ENCODE results near the gene ASPG.

ASPG gene

DNA sequence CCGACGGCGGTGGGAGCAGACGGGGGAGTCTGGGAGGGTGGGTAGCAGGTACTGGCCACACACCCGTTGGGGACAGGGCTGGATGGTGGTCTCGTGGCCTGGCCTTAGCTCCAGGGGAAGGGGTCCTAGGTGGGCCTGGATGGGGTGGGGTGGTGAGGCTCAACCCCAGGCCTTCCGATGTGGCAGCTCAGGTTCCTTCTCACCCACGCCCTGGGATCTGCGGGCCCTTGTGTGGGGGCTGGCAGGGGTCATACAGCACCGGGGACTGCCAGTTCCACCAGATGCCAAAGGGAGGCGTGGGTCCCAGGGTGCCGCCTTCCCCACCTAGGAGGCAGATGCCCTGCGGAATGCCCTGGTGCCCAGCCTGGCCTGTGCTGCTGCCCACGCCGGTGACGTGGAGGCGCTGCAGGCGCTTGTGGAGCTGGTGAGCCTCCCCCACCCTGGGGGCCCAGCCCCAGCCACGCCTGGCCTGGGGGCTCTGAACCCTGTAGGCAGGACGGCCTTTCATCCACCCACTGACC, 21.0 kb downstream of the ASPG start:
- no peak for FAIRE-seq

DNA sequence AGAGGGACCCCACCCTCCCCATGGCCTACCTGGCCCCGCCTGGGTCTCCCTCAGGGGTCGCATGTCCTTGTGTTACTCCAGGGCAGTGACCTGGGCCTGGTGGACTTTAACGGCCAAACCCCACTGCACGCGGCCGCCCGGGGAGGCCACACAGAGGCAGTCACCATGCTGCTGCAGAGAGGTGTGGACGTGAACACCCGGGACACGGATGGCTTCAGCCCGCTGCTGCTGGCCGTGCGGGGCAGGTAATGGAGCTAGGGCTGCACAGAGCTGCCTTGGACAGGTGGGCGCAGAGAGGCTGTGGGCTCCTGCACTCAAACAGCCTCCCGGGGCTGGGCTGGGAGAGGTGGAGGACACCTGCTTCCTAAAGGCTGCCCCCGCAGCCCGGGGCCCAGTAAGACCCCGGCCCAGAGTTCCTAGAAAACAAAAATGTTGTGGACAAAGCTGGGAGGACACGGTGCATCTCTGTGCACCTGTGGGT, 21.6 kb downstream of the ASPG start:
- FAIRE-seq, result no peak

DNA sequence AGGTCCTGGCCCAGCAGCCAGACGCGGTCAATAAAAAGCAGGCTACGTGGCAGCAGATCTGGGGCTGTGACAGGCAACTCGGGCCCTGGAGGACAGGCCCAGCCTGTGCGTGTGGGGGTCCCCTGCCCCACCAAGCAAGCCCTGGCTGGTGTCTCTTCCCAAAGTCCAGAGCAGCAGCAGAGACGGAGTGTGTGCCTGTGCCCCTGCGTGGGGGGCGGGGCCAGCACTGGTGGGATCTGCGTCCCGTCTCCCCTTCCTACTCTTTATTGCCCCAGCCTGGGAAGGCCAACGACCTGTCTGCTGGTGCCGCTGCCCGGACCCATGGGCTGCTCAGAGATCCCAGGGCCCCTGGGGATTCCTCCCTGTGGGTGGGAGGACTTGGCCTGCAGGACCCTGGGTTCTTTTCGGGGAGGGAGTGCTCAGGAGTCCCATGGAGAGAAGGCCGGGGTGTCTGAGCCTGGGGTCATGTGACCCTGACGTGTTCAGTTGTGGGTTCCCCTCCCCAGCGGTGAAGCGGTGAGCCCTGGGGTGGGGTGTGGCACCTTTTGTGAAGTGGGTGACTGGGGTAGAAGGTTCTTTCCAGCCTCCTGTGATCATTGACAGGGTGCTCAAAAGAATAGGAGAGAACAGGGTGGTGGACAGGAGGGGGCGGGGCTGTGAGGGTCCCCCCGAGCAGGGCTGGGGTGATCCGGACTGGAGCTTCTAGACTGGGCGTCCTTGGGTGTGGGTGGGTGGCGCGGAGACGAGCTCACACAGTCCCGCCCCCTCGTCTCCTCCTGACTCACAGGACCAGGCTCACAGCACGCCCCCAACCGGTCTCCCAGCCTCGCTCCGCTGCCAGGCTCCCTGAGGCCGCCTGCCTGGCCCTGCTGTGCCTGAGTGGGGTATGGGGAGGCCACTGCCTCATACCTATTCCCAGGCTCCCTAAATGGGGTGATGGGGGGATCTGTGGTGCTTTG, 22.4 kb downstream of the ASPG start:
- FAIRE-seq, result no peak

DNA sequence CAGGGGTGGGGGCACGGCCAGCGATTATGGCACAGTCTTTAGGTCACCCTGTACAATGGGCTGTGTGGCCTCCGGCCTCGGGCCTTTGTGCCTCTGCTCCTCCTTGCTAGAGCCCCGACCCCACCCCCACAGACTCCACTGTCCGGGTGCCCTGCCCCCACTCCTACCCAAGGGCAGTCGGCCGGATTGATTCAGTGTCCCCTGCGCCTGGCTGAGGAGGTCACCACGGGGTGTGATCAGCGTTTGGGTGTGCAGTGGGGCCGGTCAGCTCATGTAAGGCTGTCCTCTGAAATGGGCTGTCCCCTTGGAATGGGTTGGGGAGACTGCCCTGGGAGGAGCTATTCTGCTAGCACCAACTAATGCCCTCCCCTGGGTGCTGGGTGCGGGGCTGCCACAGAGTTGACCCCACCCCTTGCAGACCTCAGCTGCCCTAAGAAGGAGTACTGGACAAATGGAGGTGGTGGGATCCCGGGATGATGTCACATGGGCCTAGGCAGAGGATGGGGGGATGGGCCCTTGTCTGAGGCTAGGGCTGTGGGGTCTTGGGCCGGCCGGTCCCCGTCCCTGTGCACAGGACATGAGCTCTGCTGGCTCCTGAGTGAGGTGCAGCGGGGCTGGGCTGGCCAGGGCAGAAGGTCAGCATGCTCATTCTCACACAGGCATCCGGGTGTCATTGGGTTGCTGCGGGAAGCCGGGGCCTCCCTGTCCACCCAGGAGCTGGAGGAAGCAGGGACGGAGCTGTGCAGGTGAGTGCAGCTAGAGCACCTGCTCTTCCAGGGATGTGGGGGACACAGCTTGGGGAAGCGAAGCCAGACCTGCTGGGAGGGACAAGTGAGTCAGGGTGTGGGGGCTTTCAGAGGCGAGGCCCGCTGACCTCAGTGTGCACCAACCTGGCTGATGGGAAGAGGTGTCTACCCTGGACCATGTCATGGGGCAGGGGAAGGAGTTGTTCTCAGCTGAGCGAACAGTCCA, 23.4 kb downstream of the ASPG start:
- no peak for FAIRE-seq

DNA sequence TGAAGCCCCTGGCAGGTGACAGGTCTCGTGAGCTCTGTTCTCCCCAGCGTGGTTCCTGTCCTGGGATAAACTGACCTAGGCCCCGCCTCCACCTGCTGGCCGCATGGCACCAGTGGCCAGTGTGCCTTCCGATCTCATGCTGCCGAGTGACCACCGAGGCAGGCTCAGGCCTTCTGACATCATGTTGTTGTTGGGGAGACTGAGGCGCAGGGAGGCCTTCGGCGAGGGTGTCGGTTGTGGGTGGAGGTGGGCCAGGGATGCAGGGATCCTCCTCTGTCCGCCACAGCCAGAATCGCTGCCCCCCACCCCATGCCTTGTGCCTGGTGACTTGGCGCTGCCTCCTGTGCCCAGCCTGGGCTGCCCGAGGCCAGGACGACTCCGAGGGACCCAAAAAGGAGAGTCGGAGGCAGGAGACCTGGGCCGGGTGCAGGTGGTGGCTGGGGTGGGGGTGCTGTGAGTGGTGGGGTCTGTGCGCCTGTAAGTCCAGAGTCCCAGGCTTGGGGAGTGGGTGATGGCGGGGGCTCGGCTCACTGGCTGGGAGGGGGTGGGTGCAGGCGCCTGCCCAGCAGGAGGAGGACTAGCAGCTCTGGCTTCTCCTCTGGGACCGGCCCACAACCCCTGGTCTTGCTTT, 24.3 kb downstream of the ASPG start:
- FAIRE-seq, result no peak

DNA sequence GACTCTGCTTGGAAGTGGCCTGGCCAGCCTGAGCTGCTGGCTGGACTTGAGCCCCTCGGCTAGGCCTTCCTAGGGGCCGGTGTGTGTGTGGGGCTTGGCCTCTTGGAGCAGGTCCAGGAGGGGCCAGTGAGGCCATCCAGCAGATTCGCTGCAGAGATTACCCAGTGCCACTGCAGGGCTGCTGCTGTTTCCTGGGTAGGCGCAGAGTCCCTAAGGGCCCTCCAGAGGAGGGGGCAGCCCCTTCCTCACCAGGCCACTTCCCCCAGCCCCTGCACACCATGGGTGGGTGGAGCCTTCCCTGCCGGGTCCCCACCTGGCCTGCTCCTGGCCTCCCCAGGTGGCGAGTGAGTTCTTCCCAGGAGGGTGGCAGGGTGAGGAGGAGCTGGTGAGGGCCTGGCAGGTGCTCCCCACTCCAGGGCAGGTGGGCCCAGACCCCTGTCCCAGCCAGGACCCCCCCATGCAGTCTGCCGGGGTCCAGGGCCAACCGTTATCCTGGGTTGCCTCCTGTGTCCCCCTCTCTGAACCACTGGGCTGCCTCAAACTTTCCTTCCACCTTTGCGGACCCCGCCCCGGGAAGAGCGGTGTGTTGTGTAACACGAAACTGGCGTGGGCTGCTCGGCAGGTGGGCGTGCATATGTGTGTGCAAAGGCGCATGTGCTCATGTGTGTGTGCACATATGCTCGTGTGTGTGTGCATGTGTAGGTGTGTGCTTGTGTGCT, 25.1 kb downstream of the ASPG start:
- no peak for FAIRE-seq

DNA sequence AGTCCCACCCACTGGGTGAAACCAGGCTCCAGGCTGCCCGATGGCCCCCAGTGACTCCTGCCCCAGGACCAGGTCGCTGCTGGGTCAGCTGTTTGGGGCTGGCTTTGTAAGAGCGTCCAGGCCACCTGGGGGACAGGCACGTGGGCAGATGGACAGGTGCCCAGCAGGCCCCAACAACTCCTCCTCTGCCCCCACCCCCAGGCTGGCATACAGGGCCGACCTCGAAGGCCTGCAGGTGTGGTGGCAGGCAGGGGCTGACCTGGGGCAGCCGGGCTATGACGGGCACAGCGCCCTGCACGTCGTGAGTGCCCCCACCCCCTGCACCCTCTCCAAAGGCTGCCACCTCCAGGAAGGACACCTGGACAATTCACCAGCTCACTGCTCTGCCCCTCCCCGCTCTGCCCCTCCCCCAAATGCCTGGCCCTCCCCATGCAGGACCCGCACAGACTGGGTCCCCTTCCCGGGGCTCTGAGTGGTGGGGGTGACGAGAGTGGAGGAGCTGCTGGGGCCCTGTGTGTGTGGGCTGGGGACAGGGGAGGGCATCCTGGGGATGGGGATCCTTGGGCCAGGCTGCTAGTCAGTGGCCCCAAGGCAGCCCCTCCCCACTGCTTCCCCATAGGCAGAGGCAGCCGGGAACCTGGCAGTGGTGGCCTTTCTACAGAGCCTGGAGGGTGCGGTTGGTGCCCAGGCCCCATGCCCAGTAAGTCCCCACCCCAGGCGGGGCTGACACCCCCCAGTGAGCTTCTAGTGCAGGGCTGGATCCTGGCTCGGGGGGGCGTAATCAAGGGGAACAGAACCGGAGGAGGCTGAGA, 26.0 kb downstream of the ASPG start:
- FAIRE-seq, result no peak

DNA sequence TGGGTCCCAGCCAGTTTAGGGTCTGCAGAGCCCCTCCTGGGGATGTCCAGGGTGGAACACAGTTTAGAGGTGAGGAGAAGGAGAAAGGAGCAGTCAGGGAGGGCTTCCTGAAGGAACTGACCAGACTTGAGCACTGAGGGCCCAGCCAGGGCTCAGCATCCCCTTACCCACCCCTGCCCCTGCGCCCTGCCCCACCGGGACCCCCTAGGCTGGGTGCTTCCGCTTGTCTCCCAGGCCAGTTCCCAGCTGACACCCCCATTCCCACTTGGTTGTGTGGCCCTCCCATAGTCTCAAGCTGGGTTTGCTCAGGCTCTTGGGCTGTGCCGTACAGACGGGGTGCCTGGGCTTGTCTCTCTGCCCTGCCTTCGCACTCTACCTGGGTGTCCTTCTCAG, 26.6 kb downstream of the ASPG start:
- FAIRE-seq, result no peak

DNA sequence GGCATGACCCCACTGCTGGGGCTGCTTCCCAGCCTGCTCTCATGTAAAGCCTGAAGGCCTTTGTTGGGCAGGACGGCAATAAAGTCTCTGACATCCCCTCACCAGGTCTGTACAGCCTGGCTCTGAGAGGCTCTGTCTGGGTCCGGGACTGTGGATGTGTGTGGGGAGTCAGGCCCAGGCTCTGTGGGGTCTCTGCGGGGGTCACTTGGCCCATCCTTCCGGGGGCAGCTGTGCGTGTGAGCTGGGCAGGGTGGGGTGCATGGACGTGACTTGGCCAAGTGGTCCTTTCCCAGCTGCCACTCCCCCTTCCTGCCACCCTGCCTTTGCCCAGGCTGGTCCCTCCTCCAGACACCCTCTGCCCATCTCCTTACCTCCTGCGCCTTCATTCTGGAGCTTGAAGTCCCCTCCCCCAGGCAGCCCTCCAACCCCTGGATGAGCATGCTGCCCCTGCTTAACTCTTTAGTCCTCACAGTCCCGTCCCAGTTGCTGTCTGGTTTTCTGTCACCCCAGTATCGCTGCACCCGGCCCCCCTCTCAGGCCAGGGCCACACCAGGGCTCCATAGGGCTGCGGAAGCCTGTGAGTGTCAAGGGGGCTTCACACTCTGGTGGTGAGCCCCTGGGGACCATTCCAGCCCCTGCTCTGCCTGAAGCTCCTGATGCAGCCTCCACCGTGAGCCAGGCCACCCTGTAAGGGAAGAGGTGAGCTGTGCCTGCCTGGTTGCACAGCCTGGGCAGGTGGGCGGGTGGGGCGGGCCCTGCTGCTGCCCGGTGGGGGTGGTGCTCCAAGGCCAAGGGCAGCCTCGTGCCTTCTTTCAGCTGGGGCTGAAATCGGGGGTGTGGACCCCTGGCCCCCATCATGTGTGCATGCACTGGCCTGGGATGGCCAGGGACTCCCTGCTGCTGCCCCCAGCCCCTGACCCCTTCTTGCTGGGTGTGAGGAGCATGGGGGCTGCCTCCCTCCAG, 27.4 kb downstream of the ASPG start:
- FAIRE-seq, result no peak

DNA sequence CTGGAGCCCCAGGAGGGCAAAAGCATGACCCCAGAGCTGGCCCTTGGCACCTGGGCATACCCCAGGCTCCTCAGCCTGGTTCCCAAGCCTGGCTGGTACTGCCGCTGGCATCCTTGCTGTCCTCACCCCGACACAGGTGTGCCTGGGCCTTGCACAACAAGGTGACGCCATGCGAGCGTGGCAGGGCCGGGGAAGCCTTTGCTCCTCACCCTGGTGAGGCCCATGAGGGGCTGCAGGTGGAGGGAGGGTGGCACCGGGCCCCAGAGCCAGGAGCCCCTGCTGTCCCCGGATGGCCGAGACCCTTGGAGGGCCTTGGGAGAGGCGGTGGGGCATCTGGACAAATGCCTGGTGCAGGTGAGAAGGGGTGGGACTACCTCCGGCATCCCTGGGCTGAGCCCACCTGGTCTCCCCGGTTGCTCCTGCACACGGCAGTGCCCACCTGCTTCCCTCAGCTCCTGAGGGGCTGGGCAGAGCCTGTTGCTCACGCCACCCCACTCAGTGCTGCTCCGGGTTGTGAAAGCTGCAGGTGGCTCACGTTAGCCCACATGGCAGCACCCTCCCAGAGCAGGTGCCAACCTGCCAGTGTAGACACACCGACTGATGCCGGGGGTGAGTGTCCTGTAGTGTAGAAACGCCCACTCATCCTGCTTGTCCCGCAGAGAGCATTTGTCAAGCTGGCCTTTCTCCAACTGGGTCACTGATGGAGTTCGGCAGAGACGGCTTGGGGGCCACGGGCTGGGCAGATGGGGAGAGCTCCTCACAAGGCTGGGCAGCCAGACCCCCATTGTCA, 28.3 kb downstream of the ASPG start:
- FAIRE-seq, result no peak

DNA sequence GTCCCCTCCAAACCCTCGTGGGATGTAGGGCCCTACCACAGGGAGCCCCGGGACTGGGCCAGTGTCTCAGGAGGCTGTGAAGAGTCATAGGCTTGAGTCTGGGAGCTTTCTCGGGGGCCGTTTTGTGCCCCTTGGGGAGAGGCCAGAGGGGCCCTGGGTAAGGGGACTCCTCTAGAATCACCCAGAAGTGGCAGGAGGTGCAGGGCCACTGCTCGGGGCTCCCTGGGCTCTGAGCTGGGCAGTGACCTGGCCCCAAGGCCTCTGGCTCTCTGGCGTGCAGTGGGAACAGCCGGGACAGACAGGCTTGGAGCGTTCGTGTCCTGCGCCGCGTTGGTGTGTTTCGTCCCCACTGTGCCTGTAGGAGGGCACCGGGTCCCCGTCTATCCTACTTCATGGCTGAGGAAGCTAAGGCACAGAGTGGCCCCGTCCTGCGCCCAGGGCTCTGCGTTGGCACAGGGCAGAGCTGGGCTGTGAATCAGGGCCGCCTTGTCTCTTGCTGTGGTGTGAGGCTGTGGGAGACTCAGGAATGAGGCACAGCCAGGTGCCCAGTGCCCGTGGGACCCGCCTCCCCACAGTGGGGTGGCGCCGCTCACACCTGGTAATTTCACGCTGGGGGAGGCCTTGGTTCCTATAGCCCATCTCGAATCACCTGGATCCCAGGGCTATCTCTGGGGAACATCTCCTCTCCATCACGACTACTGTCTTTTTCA, 29.1 kb downstream of the ASPG start:
- FAIRE-seq, result no peak

DNA sequence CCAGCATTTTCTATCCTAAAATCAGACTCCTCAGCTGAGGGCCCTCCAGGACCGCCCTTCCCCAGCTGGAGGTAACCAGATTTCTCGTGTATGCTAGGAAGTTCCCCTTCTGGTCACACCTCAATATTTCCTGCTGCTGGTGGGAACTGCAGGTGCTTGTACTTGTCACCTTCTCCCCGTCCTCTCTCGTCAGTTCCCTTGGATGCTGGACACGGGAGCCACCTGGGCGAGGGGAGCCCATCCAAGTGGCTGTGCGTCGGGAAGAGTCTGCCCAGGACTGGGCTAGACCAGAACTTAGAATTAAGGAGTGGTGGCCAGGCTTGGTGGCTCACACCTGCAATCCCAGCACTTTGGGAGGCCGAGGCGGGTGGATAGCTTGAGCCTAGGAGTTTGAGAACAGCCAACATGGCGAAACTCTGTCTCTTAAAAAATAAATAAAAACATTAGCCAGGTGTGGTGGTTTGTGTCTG, 29.7 kb downstream of the ASPG start:
- FAIRE-seq, result no peak

DNA sequence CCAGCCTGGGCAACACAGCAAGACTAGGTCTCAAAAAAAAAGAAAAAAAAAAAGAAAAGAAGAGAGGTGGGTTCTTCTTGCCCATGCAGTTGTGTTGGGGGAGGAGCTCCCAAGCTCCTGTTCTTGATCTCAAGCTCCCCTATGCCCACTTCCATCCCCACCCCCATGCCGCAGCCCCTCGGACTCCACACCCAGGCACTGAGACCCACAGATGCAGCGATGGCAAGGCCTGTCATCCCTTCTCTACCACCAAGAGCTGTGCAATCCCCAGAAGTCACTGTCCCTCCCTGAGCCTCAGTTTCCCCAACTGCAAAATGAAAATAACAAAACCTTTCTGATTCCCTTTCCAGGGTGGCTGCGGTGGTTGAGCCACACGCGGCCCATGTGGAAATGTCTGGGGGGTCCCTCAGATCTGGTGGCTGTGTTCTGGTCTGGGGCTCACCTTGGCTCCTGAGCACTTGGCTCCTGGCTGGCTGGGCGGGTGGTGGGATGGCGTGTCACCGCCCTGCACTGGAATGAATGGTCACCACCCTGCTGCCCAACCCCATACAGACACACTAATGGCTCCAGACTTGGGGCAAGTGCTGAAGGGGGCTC, 30.3 kb downstream of the ASPG start:
- FAIRE-seq, result no peak

DNA sequence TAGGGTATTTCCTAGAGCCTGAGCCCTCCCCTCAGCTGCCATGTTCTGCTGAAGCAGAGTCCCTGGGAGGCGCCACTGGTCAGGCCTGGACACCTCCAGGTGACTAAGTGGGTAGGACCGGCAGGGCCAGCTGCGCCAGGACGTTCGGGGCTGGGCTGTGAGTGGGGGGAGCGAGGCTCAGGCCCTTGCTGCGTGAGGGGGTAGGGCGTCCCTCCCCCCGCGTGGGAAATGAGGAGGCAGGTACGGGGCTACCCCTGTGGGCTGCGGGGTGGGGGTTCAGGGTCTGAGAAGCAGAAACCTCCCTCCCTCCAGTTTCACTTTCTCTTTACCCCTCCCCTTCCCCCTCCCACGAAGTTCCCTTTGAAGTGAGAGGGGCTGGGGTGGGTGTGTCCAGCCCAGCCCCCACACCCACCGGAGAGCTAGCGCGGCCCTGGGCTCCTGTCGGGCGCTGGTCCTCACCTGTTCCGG, 30.8 kb downstream of the ASPG start:
- FAIRE-seq, result no peak

DNA sequence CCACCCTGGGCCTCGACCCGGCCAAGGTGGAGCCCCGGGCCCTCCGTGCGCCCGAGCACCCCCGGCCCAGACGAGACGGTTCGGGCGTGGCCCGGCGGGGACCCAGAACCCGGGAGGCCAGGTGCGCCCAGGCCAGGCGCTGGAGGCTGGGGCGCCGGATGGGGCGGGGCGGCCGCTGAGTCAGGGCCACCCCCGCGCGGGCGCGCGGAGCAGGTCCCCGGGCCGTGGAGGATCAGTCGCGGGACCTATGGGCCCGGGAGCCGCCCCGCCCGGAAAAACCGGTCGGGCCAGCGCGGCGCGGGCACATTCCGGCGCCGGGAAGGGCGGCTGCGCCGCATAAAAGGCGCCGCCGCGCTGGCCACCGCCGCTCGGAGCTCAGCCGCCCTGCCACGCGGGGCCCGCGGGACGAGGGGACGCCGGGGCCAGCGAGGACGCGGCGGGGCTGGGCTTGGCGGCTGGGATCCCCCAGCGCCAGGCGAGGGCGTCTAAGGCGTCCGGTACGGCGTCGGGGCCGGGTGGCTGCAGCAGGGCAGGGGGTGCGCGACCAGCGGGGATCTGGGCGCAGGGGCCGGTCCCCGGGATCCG, 31.3 kb downstream of the ASPG start:
- no peak for FAIRE-seq

DNA sequence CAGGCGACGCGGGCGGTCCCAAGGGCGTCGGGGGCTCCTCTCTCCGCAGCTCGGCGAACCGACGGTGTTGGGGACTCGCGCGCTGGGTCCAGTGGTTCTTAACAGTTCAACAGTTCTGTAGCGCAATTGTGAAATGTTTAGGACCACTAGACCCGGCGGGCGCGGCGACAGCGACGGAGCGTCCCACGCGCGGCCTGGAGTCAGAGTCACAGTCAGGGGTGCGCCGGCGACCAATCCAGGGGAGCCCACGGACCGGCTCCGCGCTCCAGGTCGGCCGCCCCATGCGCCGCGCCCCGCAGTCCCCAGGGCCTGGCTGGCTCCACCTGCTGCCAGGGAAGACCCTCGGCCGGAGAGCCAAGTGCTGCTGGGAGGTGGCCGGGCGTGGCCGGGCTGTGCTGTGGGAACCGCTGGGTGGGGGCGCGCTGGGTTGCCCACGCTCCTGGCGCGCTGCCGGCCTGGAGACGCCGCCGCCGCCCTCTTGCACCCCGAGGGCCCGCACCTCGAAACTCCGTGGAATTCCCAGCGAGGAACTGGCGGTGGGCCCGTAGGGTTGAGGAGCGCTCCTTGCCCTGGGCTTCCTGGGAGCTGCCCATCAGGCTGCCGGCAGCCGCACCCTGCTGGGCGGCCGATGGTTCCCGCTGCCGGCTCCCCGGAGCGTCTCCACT, 32.0 kb downstream of the ASPG start:
- no peak for FAIRE-seq

Measured in TTC549 (cell line).